IPS-18a (cell line): ENCODE data around the gene POLR3GL.

Experiments
- H3K27ac ChIP-seq: one replicate; pipeline ENCODE4 v1.5.1; 2013; ENCODE audit warnings: low read length
- H3K27me3 ChIP-seq: one replicate; pipeline ENCODE4 v1.6.1; 2013; ENCODE audit warnings: mild to moderate bottlenecking, low read length; ENCODE audit not compliant: control insufficient read depth, insufficient read depth
- H3K36me3 ChIP-seq: one replicate; pipeline ENCODE4 v1.6.1; 2013; ENCODE audit warnings: low read depth, low read length; ENCODE audit not compliant: control insufficient read depth
- H3K4me1 ChIP-seq: one replicate; pipeline ENCODE4 v1.6.1; 2013; ENCODE audit warnings: low read depth, low read length; ENCODE audit not compliant: control insufficient read depth
- H3K4me3 ChIP-seq: one replicate; pipeline ENCODE4 v1.5.1; 2013; ENCODE audit warnings: low read length
- H3K9ac ChIP-seq: one replicate; pipeline ENCODE4 v1.6.1; 2013; ENCODE audit warnings: mild to moderate bottlenecking, low read length, moderate library complexity
- H3K9me3 ChIP-seq: one replicate; pipeline ENCODE4 v1.6.1; 2013; ENCODE audit warnings: low read depth, low read length; ENCODE audit not compliant: control insufficient read depth

POLR3GL gene

DNA sequence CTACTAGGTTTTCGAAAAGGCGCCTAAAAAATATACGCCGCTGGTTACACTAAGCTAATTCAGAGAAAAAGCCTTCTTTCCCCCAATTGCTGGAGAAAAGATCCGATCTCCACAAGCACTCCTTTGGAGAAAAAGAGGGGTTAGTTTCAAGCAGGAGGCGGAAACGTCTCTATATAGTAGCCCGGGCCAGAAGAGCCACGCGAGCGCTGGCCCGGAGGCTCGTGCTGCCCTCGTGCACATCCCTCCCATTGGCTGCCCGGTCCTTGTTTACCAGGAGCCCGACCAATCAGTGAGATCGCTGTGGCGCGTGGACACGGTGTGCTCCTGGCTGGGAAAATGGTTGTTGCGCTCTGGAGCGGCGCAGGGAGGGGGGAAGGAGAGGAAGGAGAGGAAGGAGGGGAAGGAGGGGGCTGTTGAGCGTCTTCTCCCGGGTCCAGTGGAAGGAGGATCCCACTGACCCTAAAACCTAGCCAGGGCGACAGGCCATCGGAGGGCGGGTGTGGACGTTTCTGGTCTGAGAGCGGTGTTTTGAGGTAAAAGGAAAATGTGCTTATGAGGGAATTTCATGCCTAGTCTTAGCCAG, 32.0 kb downstream of the POLR3GL start, which contains the start of gene TXNIP:
TSS of gene TXNIP (minus strand) at position 147 of the 583 bp plus-strand sequence. CDS start 313 bp downstream, outside the sequence.
- H3K9me3 ChIP-seq, result no peaks in the 10 kb centered on the region
- peaks cover 27% of the 10 kb centered on the region for H3K36me3 ChIP-seq
- H3K27ac ChIP-seq, result peak within 1 kb of the TSS; percentile 65
- H3K4me3 ChIP-seq, result peak within 1 kb of the TSS; percentile 98
- H3K9ac ChIP-seq, result peak within 1 kb of the TSS; percentile 94
- H3K27me3 ChIP-seq, result no peaks in the 10 kb centered on the region
- peaks cover 24% of the 10 kb centered on the region for H3K4me1 ChIP-seq

GRCh38 chr1:145997016-145997717, 32.7 kb downstream of the POLR3GL start:
- Histone ChIP-seq H3K9me3 (no peaks in the 10 kb centered on the region), H3K27me3 (no peaks in the 10 kb centered on the region), H3K36me3 (peaks cover 27% of the 10 kb centered on the region), H3K4me1 (peaks cover 24% of the 10 kb centered on the region), H3K4me3 (peak overlapping the region; percentile 98), H3K9ac (peak overlapping the region; percentile 94), H3K27ac (peak overlapping the region; percentile 21)

- Histone ChIP-seq H3K9ac (no peak overlapping the region), H3K36me3 (peaks cover 23% of the 10 kb centered on the region), H3K4me3 (peak overlapping the region; percentile 98), H3K4me1 (peaks cover 24% of the 10 kb centered on the region), H3K27ac (no peak overlapping the region), H3K9me3 (no peaks in the 10 kb centered on the region), H3K27me3 (no peaks in the 10 kb centered on the region)
These were observed 33.2 kb downstream of the POLR3GL start for GRCh38 chr1:145997718-145998023.

DNA sequence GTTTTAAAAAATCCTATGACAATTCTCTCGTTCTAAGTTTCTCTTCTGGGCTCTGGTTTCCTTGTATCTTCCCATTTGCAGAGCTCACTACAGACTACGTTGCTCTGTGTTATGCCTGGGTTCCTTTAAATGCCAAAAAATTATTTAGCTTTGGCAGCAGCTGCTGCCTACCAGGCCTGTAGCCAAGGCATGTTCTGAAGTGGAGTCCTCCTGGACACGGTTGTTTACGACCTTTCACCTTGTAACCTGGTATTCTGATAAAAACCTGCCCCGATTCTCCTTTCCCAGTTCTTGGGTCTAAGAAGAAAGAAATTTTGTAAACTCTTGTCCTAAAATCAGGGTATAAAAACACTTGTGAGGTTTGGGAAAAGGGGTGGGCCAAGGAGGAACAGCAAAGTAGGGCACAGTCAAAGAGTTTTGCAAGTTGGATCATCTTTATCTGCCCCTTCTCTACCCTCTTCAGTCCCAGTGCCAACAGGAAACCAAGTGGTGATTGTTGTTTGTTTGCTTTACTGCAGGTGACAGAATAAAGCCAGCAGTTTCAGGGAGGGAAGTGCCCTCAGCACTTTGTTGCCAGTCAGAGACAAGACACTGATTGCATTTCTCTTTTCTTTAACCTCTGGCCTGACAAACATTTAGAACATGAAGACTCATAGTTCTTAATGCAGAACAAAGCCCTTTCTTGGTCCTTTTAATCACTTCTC, 35.0 kb downstream of the POLR3GL start:
- H3K4me3 ChIP-seq, result no peak overlapping the region
- H3K36me3 ChIP-seq, result peaks cover 5% of the 10 kb centered on the region
- H3K27ac ChIP-seq, result no peak overlapping the region
- no peak overlapping the region for H3K9ac ChIP-seq
- no peaks in the 10 kb centered on the region for H3K9me3 ChIP-seq
- peaks cover 23% of the 10 kb centered on the region for H3K4me1 ChIP-seq
- no peaks in the 10 kb centered on the region for H3K27me3 ChIP-seq

- no peak overlapping the region for H3K27ac ChIP-seq
- H3K9me3 ChIP-seq, result no peaks in the 10 kb centered on the region
- no peak overlapping the region for H3K9ac ChIP-seq
- no peaks in the 10 kb centered on the region for H3K27me3 ChIP-seq
- H3K36me3 ChIP-seq, result no peaks in the 10 kb centered on the region
- no peak overlapping the region for H3K4me3 ChIP-seq
- H3K4me1 ChIP-seq, result peaks cover 15% of the 10 kb centered on the region
These were observed 37.2 kb downstream of the POLR3GL start for GRCh38 chr1:146001709-146002108.

- no peak overlapping the region for H3K4me3 ChIP-seq
- no peaks in the 10 kb centered on the region for H3K4me1 ChIP-seq
- no peaks in the 10 kb centered on the region for H3K27me3 ChIP-seq
- H3K9me3 ChIP-seq, result no peaks in the 10 kb centered on the region
- H3K9ac ChIP-seq, result no peak overlapping the region
- H3K27ac ChIP-seq, result no peak overlapping the region
- H3K36me3 ChIP-seq, result no peaks in the 10 kb centered on the region
These were observed 43.1 kb downstream of the POLR3GL start for GRCh38 chr1:146007489-146008133.

- Histone ChIP-seq H3K9me3 (no peaks in the 10 kb centered on the region), H3K4me1 (no peaks in the 10 kb centered on the region), H3K36me3 (no peaks in the 10 kb centered on the region), H3K27me3 (no peaks in the 10 kb centered on the region), H3K27ac (no peak overlapping the region), H3K4me3 (no peak overlapping the region), H3K9ac (no peak overlapping the region)
These were observed 45.7 kb downstream of the POLR3GL start for GRCh38 chr1:146010126-146010738.

GRCh38 chr1:146012703-146013558, 48.4 kb downstream of the POLR3GL start:
- Histone ChIP-seq H3K27ac (no peak overlapping the region), H3K9ac (no peak overlapping the region), H3K9me3 (no peaks in the 10 kb centered on the region), H3K4me3 (no peak overlapping the region), H3K36me3 (no peaks in the 10 kb centered on the region), H3K27me3 (peaks cover 2% of the 10 kb centered on the region), H3K4me1 (no peaks in the 10 kb centered on the region)

DNA sequence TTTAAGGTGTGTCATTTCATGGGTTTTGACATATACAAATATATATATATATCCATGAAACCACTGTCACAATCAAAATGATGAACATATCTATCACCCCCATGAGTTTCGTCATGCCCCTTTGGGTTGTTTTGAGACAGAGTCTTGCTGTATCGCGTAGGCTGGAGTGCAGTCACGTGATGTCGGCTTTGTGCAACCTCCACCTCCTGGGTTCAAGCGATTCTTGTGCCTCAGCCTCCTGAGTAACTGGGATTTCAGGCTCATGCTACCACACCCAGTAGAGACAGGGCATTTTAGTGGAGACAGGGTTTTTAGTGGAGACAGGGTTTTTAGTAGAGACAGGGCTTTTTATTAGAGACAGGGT, 49.1 kb downstream of the POLR3GL start:
- H3K27me3 ChIP-seq, result peaks cover 9% of the 10 kb centered on the region
- H3K4me1 ChIP-seq, result no peaks in the 10 kb centered on the region
- H3K4me3 ChIP-seq, result no peak overlapping the region
- no peaks in the 10 kb centered on the region for H3K9me3 ChIP-seq
- no peaks in the 10 kb centered on the region for H3K36me3 ChIP-seq
- H3K9ac ChIP-seq, result no peak overlapping the region
- no peak overlapping the region for H3K27ac ChIP-seq

DNA sequence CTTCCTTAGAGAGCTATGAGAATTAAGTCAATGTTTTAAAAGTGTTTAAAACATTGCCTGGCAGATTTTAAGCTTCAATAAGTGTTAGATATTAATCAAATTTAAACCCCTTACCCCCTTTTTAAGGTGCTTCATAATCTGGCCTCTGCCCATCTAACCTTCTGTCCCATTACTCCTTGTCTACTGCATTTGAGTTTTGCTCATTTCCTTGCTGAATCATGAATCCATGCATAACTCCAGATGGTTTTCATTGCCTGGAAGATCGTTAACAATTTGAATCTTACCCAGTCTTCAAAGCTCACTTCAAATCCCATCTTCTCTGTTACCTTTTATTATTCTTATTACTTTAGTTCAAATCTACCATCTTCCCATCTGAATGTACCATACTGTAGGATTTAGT, 52.4 kb downstream of the POLR3GL start:
- Histone ChIP-seq H3K36me3 (no peaks in the 10 kb centered on the region), H3K4me1 (no peaks in the 10 kb centered on the region), H3K9me3 (no peaks in the 10 kb centered on the region), H3K27ac (no peak overlapping the region), H3K9ac (no peak overlapping the region), H3K4me3 (no peak overlapping the region), H3K27me3 (peaks cover 33% of the 10 kb centered on the region)
